GM12875 (cell line): ENCODE data around the gene GATAD2B.

Source experiments
- H3K4me3 ChIP-seq: one replicate; pipeline ENCODE4 v1.5.1; 2011; ENCODE audit warnings: low read depth, low read length, control low read depth
- TF ChIP-seq, protein P1 (sequence below): IDR thresholded peaks from 2 replicates; pipeline ENCODE4 v1.5.1; 2011; ENCODE audit warnings: low read depth, mild to moderate bottlenecking, control low read depth, inconsistent platforms, low read length, moderate library complexity, borderline replicate concordance; ENCODE audit not compliant: insufficient read depth

The GATAD2B gene

DNA sequence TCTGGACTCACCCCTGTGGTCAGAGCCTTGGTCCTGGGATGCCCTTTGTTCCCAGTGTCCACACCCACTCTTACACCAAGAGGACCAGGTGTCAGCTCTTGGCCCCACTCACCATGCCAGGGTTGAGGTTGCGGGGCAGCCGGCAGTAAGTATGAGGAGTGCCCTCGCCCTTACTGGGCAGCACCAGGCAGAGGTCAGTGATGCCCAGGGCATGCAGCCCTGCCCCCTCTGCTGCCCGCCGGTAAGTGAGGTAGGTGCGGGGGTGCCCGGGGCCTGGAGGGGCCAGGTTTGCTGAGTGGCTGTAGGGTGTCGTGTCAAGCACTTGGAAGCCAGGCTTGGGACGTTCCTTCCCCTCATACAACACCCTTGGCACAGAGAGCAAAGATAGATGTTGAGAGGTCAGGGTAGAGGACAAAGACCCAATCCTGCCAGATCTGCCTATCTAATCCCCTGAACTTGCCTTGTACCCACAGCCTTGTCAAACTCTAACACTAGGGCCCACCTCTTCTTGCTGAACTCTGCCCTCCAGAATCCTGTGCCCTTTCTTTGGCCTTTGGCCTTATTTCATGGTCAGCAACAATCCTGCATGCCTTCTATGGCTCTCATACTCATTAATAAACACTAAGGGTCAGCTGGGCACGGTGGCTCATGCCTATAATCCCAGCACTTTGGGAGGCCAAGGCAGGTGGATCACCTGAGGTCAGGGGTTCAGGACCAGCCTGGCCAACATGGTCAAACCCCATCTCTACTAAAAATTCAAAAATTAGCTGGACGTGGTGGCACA is 20.2 kb upstream of the GATAD2B start:
- no peak overlapping the region for H3K4me3 ChIP-seq
- TF ChIP-seq, protein P1, sequence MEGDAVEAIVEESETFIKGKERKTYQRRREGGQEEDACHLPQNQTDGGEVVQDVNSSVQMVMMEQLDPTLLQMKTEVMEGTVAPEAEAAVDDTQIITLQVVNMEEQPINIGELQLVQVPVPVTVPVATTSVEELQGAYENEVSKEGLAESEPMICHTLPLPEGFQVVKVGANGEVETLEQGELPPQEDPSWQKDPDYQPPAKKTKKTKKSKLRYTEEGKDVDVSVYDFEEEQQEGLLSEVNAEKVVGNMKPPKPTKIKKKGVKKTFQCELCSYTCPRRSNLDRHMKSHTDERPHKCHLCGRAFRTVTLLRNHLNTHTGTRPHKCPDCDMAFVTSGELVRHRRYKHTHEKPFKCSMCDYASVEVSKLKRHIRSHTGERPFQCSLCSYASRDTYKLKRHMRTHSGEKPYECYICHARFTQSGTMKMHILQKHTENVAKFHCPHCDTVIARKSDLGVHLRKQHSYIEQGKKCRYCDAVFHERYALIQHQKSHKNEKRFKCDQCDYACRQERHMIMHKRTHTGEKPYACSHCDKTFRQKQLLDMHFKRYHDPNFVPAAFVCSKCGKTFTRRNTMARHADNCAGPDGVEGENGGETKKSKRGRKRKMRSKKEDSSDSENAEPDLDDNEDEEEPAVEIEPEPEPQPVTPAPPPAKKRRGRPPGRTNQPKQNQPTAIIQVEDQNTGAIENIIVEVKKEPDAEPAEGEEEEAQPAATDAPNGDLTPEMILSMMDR = no peak

DNA sequence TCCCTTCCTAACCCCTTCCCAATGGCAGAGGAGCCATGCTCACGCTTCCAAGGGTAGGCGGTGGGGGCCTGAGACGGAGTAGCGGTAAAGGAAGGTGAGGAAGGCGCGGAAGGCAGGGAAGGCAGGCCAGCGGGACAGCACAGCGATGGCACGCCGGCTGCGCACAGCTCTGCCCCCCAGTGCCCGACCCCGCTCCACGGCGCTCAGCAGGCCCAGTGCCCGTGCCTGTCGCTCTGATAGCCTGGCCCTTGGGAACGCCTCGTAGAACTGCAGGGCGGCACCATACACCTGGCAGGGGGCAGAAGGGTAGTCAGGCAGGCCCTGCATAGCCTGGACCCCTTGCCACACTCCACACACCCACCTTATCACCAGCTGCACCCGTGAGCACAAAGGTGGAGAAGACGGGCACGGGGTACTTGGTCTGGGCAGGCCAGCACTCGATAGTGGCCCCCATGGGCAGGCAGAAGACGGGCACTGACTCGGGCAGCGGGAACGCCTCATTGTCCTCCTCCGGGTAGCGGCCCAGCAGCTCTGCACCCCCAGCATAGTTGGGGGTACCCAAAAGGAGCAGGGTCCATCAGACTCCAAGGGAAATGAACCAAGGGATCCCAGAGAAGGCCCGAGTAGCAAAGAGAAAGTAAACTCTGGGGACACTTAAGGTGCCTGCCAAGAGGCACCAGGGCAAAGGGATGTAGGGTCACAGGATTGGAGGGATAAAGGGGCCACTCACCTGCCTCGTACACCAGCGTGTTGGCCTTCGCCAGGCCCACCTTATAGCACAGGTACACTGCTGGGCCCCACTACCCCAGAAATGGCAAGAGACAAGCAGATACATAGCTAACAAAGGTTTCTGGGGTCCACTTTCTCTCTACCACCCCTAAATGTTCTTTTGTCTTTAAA is 19.3 kb upstream of the GATAD2B start:
- no peak overlapping the region for H3K4me3 ChIP-seq
- TF ChIP-seq, protein P1 = no peak

DNA sequence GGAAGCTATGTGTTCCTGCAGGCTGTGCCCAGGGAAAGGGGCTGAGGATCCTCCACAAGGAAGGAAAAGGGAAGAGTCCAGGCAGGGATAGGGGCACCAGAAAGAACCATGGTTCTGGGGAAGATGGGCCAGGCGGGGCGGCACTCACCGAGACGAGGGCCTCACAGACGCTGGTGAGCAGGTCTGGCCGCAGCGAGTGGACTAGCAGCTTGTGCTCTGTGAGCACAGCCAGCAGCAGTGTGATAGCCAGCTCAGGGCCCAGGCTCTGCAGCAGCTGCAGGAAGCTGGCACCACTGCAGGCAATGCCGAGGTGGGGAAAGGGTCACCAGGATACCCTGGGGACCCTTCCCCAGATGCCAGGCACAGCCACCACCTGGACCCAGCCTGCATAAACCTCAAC is 18.0 kb upstream of the GATAD2B start:
- TF ChIP-seq, protein P1 = no peak

GRCh38 chr1:153939476-153939875 is 16.7 kb upstream of the GATAD2B start:
- H3K4me3 ChIP-seq = no peak overlapping the region
- TF ChIP-seq, protein P1 = no peak

More for the DNA sequence above, 18.0 kb upstream of the GATAD2B start:
- H3K4me3 ChIP-seq = no peak overlapping the region

- TF ChIP-seq, protein P1 = no peak
- no peak overlapping the region for H3K4me3 ChIP-seq
These were observed 16.2 kb upstream of the GATAD2B start for GRCh38 chr1:153938996-153939395.

GRCh38 chr1:153937331-153937730 is 14.6 kb upstream of the GATAD2B start:
- H3K4me3 ChIP-seq = no peak overlapping the region
- TF ChIP-seq, protein P1 = no peak
